Measurements from ENCODE around the gene CHAF1B.

Gene CHAF1B

GRCh38 chr21:36436829-36437744 lies 51.9 kb downstream of the CHAF1B start:
- no peaks in the 10 kb centered on the region for H3K27me3 ChIP-seq (ENCODE audit: low read length)
- H3K9ac ChIP-seq (ENCODE audit: low read length), result no peak overlapping the region
- no peaks in the 10 kb centered on the region for H3F3A ChIP-seq (ENCODE audit: insufficient read depth)
- no peaks in the 10 kb centered on the region for H3K36me3 ChIP-seq (ENCODE audit: low read length)
- H3K9me3 ChIP-seq (ENCODE audit: insufficient read depth, low read length), result no peaks in the 10 kb centered on the region
- no peak overlapping the region for H2AFZ ChIP-seq (ENCODE audit: low read depth, low read length, severe bottlenecking)
- no peak overlapping the region for H3K4me3 ChIP-seq (ENCODE audit: insufficient read depth, low read length, poor library complexity, severe bottlenecking)
- no peak for TF ChIP-seq EZH2phosphoT487 (conservative IDR thresholded peaks at IDR 0.05; ENCODE audit: low read length)
- no peak for TF ChIP-seq CTCF (IDR thresholded peaks at IDR 0.05; ENCODE audit: insufficient read depth, low read length, poor library complexity, severe bottlenecking)
- H3K9me2 ChIP-seq (replicated peaks; ENCODE audit: insufficient read depth, low read length), result no peaks in the 10 kb centered on the region
- no peak overlapping the region for H3K4me2 ChIP-seq (ENCODE audit: low read depth, low read length, poor library complexity, severe bottlenecking)
- no peaks in the 10 kb centered on the region for H4K20me1 ChIP-seq (ENCODE audit: low read depth, low read length)
- H3K27ac ChIP-seq (ENCODE audit: low read depth, low read length), result no peak overlapping the region
- no peaks in the 10 kb centered on the region for H3K79me2 ChIP-seq (ENCODE audit: insufficient read depth, low read length)

- H3K4me2 ChIP-seq (ENCODE audit: low read depth, low read length, poor library complexity, severe bottlenecking), result no peak overlapping the region
- no peak overlapping the region for H3K4me3 ChIP-seq (ENCODE audit: insufficient read depth, low read length, poor library complexity, severe bottlenecking)
Measured at GRCh38 chr21:36437745-36438128, 52.5 kb downstream of the CHAF1B start.

GRCh38 chr21:36441715-36442114 lies 56.5 kb downstream of the CHAF1B start:
- no peaks in the 10 kb centered on the region for H4K20me1 ChIP-seq (ENCODE audit: low read depth, low read length)
- H3K27ac ChIP-seq (ENCODE audit: low read depth, low read length), result no peak overlapping the region
- H3F3A ChIP-seq (ENCODE audit: insufficient read depth), result no peaks in the 10 kb centered on the region
- H3K4me2 ChIP-seq (ENCODE audit: low read depth, low read length, poor library complexity, severe bottlenecking), result no peak overlapping the region
- no peaks in the 10 kb centered on the region for H3K9me2 ChIP-seq (replicated peaks; ENCODE audit: insufficient read depth, low read length)
- TF ChIP-seq CTCF (IDR thresholded peaks at IDR 0.05; ENCODE audit: insufficient read depth, low read length, poor library complexity, severe bottlenecking) (no peak), EZH2phosphoT487 (conservative IDR thresholded peaks at IDR 0.05; ENCODE audit: low read length) (no peak)
- no peaks in the 10 kb centered on the region for H3K36me3 ChIP-seq (ENCODE audit: low read length)
- H3K27me3 ChIP-seq (ENCODE audit: low read length), result no peaks in the 10 kb centered on the region
- no peaks in the 10 kb centered on the region for H3K9me3 ChIP-seq (ENCODE audit: insufficient read depth, low read length)
- H3K9ac ChIP-seq (ENCODE audit: low read length), result no peak overlapping the region
- H3K4me3 ChIP-seq (ENCODE audit: insufficient read depth, low read length, poor library complexity, severe bottlenecking), result no peak overlapping the region
- no peak overlapping the region for H2AFZ ChIP-seq (ENCODE audit: low read depth, low read length, severe bottlenecking)
- no peaks in the 10 kb centered on the region for H3K79me2 ChIP-seq (ENCODE audit: insufficient read depth, low read length)

More at GRCh38 chr21:36437745-36438128, 52.5 kb downstream of the CHAF1B start:
- Histone ChIP-seq H3K36me3 (ENCODE audit: low read length) (no peaks in the 10 kb centered on the region), H3K9me2 (replicated peaks; ENCODE audit: insufficient read depth, low read length) (no peaks in the 10 kb centered on the region), H3K27me3 (ENCODE audit: low read length) (no peaks in the 10 kb centered on the region), H3K79me2 (ENCODE audit: insufficient read depth, low read length) (no peaks in the 10 kb centered on the region), H2AFZ (ENCODE audit: low read depth, low read length, severe bottlenecking) (no peak overlapping the region), H3K9me3 (ENCODE audit: insufficient read depth, low read length) (no peaks in the 10 kb centered on the region), H4K20me1 (ENCODE audit: low read depth, low read length) (no peaks in the 10 kb centered on the region), H3K27ac (ENCODE audit: low read depth, low read length) (no peak overlapping the region), H3K9ac (ENCODE audit: low read length) (no peak overlapping the region), H3F3A (ENCODE audit: insufficient read depth) (no peaks in the 10 kb centered on the region)
- TF ChIP-seq CTCF (IDR thresholded peaks at IDR 0.05; ENCODE audit: insufficient read depth, low read length, poor library complexity, severe bottlenecking) (no peak), EZH2phosphoT487 (conservative IDR thresholded peaks at IDR 0.05; ENCODE audit: low read length) (no peak)
